HepG2 (cell line): Measurements from ENCODE around the gene ADAMTSL4. TPM values are rescaled to one million over a fixed set of nuclear protein-coding genes. Genes with fewer than 3 reads are reported as not detected.

Experiments used
- ATRX ChIP-seq: sonication (generic); formaldehyde crosslinking; IDR thresholded peaks from 2 replicates; pipeline ENCODE4 v1.4.0; 2020; ENCODE audit warnings: missing genetic modification reagents, borderline replicate concordance
- DMAP1 ChIP-seq: IDR thresholded peaks from 2 replicates; pipeline ENCODE4 v1.6.1; 2016
- ELF3 ChIP-seq: IDR thresholded peaks from 2 replicates; pipeline ENCODE4 v1.6.1; 2016; ENCODE audit warnings: missing genetic modification reagents, missing compliant biosample characterization
- HMGXB3 ChIP-seq: sonication (generic); formaldehyde crosslinking; IDR thresholded peaks from 2 replicates; pipeline ENCODE4 v1.4.0; 2020; ENCODE audit warnings: missing genetic modification reagents, borderline replicate concordance
- HMGXB4 ChIP-seq, 2 experiments: sonication (generic) in 1 of 2; formaldehyde crosslinking in 1 of 2; IDR thresholded peaks; 2 replicates each; pipeline versions ENCODE4 v1.4.0 to v1.6.1; 2018 to 2020; ENCODE audit warnings: missing genetic modification reagents in 2 of 2, borderline replicate concordance in 1 of 2, low read depth in 1 of 2, mild to moderate bottlenecking in 1 of 2, missing biosample characterization in 1 of 2
- MEIS1 ChIP-seq: sonication (generic); formaldehyde crosslinking; IDR thresholded peaks from 2 replicates; pipeline ENCODE4 v1.9.0; 2021; ENCODE audit warnings: mild to moderate bottlenecking, missing genetic modification reagents, moderate library complexity, borderline replicate concordance
- NR1H2 ChIP-seq: sonication (generic); formaldehyde crosslinking; IDR thresholded peaks from 2 replicates; pipeline ENCODE4 v1.8.1; 2022; ENCODE audit warnings: low read depth, missing genetic modification reagents, borderline replicate concordance
- PHF8 ChIP-seq: sonication (generic); formaldehyde crosslinking; IDR thresholded peaks from 2 replicates; pipeline ENCODE4 v1.5.0; 2020; ENCODE audit warnings: missing genetic modification reagents
- POLR2AphosphoS5 ChIP-seq: IDR thresholded peaks from 2 replicates; pipeline ENCODE4 v1.6.1; 2012; ENCODE audit warnings: low read depth, low read length
- SOX5 ChIP-seq: IDR thresholded peaks from 2 replicates; pipeline ENCODE4 v1.6.1; 2016; ENCODE audit warnings: borderline replicate concordance
- ZBTB8A ChIP-seq: sonication (generic); formaldehyde crosslinking; IDR thresholded peaks from 2 replicates; pipeline ENCODE4 v1.4.0; 2020; ENCODE audit warnings: mild to moderate bottlenecking, low read depth, missing genetic modification reagents, borderline replicate concordance
- ZC3H13 ChIP-seq: sonication (generic); formaldehyde crosslinking; IDR thresholded peaks from 2 replicates; pipeline ENCODE4 v1.8.1; 2023; ENCODE audit warnings: mild to moderate bottlenecking, missing genetic modification reagents, moderate library complexity
- ZNF407 ChIP-seq: sonication (generic); formaldehyde crosslinking; IDR thresholded peaks from one replicate; pipeline ENCODE4 v1.5.1; 2020; ENCODE audit warnings: mild to moderate bottlenecking, missing genetic modification reagents; ENCODE audit errors: not compliant biosample characterization
- ZNF83 ChIP-seq: sonication (generic); formaldehyde crosslinking; IDR thresholded peaks from 2 replicates; pipeline ENCODE4 v1.4.0; 2020; ENCODE audit warnings: missing genetic modification reagents, mild to moderate bottlenecking, borderline replicate concordance
- polyA plus RNA-seq, 8 experiments: library from polyadenylated mRNA; depleted of rRNA in 3 of 8; stranded (reverse) in 7 of 8; unstranded in 1 of 8; fragments of >200 nt; fragmentation: Illumina TruSeq in 4 of 8; extraction: Trizol in 4 of 8; gene quantifications; 2 replicates each; pipeline versions ENCODE4 v1.2.1 to v1.2.3, GENCODE V29; 2011 to 2016; ENCODE audit warnings: low read depth in 4 of 8, missing spikeins in 1 of 8, mixed read lengths in 1 of 8; ENCODE audit not compliant: insufficient read depth in 1 of 8
- total RNA-seq, 5 experiments: library from RNA; depleted of rRNA; stranded (reverse); fragments of >200 nt; fragmentation: Illumina TruSeq; extraction: Trizol; gene quantifications; 2 replicates each; pipeline ENCODE4 v1.2.3, GENCODE V29; 2016; ENCODE audit warnings: low read depth in 1 of 5

The ADAMTSL4 gene
- total and polyA plus RNA-seq, 2 of the 13 experiments (the other 11 are each of a cell fraction or from before 2014, with no cell fraction given) = 3.9 to 16.4 TPM

GRCh38 chr1:150567717-150568593 is 18.7 kb downstream of the ADAMTSL4 start (continued):
- TF ChIP-seq ZNF407 (CRISPR knock-in tag) (no peak), NR1H2 (CRISPR knock-in tag) (no peak), HMGXB3 (CRISPR knock-in tag) (no peak), SOX5 (peak; percentile 72; the same call in 1 of the 2 replicates), POLR2AphosphoS5 (no peak), MEIS1 (CRISPR knock-in tag) (no peak), ELF3 (CRISPR knock-in tag) (peak; percentile 33; the same call in 1 of the 2 replicates), DMAP1 (CRISPR knock-in tag) (no peak; the same call in 1 of the 2 replicates), ATRX (CRISPR knock-in tag) (no peak), ZC3H13 (CRISPR knock-in tag) (no peak), HMGXB4 (CRISPR knock-in tag; IDR thresholded peaks at IDR 0.05; ENCODE audit: borderline replicate concordance in 1 of 2, low read depth in 1 of 2) (no peak), PHF8 (no peak), ZNF83 (no peak), ZBTB8A (CRISPR knock-in tag) (no peak)
